Hepatocyte (in vitro differentiated cells): ENCODE measurements around the gene PIGS. TPM values are rescaled to one million over a fixed set of nuclear protein-coding genes. Genes with fewer than 3 reads are reported as not detected.

ENCODE experiments used
- DNase-seq: peaks from one replicate; pipeline ENCODE4 v3.0.0-alpha.2; 2016; ENCODE audit warnings: low spot score
- H2AFZ ChIP-seq: fragments of 200-600 bp; sonication (generic); 2 replicates; pipeline ENCODE4 v1.6.0; 2016; ENCODE audit warnings: antibody characterized with exemption, mild to moderate bottlenecking
- H3K27ac ChIP-seq: fragments of 200-600 bp; sonication (generic); 2 replicates; pipeline ENCODE4 v1.5.1; 2016; ENCODE audit warnings: mild to moderate bottlenecking
- H3K27me3 ChIP-seq: fragments of 200-600 bp; sonication (generic); 2 replicates; pipeline ENCODE4 v1.6.1; 2016
- H3K36me3 ChIP-seq: fragments of 200-600 bp; sonication (generic); replicated peaks from 2 replicates; pipeline ENCODE4 v1.5.1; 2016; ENCODE audit warnings: low read depth; ENCODE audit not compliant: insufficient read depth
- H3K4me1 ChIP-seq: fragments of 200-600 bp; sonication (generic); 2 replicates; pipeline ENCODE4 v1.5.1; 2016; ENCODE audit warnings: mild to moderate bottlenecking, moderate library complexity; ENCODE audit not compliant: insufficient read depth
- H3K4me2 ChIP-seq: fragments of 200-600 bp; sonication (generic); 2 replicates; pipeline ENCODE4 v1.6.0; 2016
- H3K4me3 ChIP-seq: fragments of 200-600 bp; sonication (generic); 2 replicates; pipeline ENCODE4 v1.5.1; 2016; ENCODE audit warnings: mild to moderate bottlenecking
- H3K79me2 ChIP-seq: fragments of 200-600 bp; sonication (generic); 2 replicates; pipeline ENCODE4 v1.6.0; 2017; ENCODE audit warnings: mild to moderate bottlenecking
- H3K9me2 ChIP-seq: fragments of 200-600 bp; sonication (generic); replicated peaks from 2 replicates; pipeline ENCODE4 v1.6.0; 2017; ENCODE audit warnings: mild to moderate bottlenecking; ENCODE audit not compliant: insufficient read depth
- H3K9me3 ChIP-seq: fragments of 200-600 bp; sonication (generic); 2 replicates; pipeline ENCODE4 v1.5.1; 2016; ENCODE audit warnings: low read depth, mild to moderate bottlenecking
- H4K20me1 ChIP-seq: fragments of 200-600 bp; sonication (generic); 2 replicates; pipeline ENCODE4 v1.6.0; 2016; ENCODE audit warnings: mild to moderate bottlenecking; ENCODE audit not compliant: insufficient read depth, poor library complexity, severe bottlenecking
- EZH2 ChIP-seq: fragments of 200-600 bp; sonication (generic); IDR thresholded peaks from 2 replicates; pipeline ENCODE4 v1.6.1; 2016; ENCODE audit warnings: antibody characterized with exemption, mild to moderate bottlenecking, borderline replicate concordance
- EZH2phosphoT487 ChIP-seq: fragments of 200-600 bp; sonication (generic); IDR thresholded peaks from one replicate; pipeline ENCODE4 v1.6.1; 2018; ENCODE audit warnings: antibody characterized with exemption, mild to moderate bottlenecking, low read depth, moderate library complexity; ENCODE audit not compliant: unreplicated experiment, severe bottlenecking
- WGBS: methylation state at CpG from one replicate; pipeline ENCODE4 v1.1.6; 2016; ENCODE audit warnings: low lambda C conversion rate; ENCODE audit errors: missing lambda C conversion rate; 5-methylcytosine and 5-hydroxymethylcytosine counted together
- polyA plus RNA-seq: library from polyadenylated mRNA; unstranded; fragments of >200 nt; fragmentation: Nextera tagmentation; extraction: Ambion mirVana; gene quantifications from 2 replicates; pipeline ENCODE4 v1.2.1, GENCODE V29; 2016
- total RNA-seq: library from RNA; depleted of rRNA; stranded (reverse); fragments of >200 nt; gene quantifications from 2 replicates; pipeline ENCODE4 v1.2.3, GENCODE V29; 2014
- TF ChIP-seq, protein P1 (sequence below): fragments of 200-600 bp; sonication (generic); IDR thresholded peaks from 2 replicates; pipeline ENCODE4 v1.5.1; 2016; ENCODE audit warnings: antibody characterized with exemption, mild to moderate bottlenecking; ENCODE audit not compliant: poor library complexity

The PIGS gene
- total and polyA plus RNA-seq, 2 experiments from 2014 or later = 59.1 to 65.4 TPM

DNA sequence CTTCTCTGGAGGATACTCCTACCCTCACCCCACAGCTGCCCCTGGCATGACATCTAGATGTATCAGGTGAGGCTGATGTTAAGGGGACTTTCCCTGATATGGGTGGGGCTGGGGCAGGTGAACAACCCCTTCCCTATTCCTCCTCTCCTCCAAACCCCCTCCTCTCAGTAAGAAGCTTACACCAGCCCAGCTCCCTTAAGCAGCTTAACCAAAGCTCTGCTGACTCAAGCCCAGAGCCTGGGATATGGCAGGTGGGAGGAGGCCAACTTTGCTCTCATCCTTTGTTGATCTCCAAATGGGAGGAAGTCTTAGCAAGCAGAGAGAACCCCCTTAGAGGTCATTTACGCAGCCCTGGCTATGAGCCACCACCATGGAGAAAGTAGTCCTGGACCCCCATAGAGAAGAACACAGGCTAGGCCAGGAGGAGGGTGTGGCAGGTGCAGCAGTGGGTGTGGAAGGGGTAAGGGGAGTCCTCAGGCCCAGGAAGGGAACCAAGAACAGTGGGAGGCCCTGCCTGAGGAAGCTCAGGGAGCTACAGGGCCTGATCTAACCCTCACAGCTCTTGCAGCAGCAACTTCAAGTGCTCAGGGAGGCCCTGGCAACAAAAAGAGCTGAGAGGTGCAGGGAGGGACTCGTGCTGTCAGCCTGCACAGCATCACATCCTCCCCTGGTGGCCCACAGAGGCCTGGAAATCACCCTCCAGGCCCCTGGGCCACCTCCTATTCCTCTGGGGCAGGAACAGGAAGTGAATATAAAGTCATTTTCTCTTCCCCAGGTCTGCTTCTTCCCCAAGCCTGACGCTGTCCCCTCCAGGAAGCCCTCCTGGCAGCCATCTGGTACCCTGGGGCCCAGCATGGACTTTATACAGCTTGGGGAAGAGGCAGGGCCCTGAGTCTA, 21.8 kb downstream of the PIGS start:
- H3K79me2 ChIP-seq = peaks cover 22% of the 10 kb centered on the region
- H3K9me3 ChIP-seq = no peaks in the 10 kb centered on the region
- no peak overlapping the region for H3K27ac ChIP-seq
- no peak overlapping the region for H2AFZ ChIP-seq
- no peak for DNase-seq
- H3K9me2 ChIP-seq = no peaks in the 10 kb centered on the region
- H3K4me3 ChIP-seq = no peak overlapping the region
- H3K36me3 ChIP-seq = no peaks in the 10 kb centered on the region
- H4K20me1 ChIP-seq = peaks cover 10% of the 10 kb centered on the region
- H3K27me3 ChIP-seq = no peaks in the 10 kb centered on the region
- 86% methylated on average over 3 of the region's 3 CpGs for WGBS
- H3K4me1 ChIP-seq = peaks cover 23% of the 10 kb centered on the region
- TF ChIP-seq, protein P1, sequence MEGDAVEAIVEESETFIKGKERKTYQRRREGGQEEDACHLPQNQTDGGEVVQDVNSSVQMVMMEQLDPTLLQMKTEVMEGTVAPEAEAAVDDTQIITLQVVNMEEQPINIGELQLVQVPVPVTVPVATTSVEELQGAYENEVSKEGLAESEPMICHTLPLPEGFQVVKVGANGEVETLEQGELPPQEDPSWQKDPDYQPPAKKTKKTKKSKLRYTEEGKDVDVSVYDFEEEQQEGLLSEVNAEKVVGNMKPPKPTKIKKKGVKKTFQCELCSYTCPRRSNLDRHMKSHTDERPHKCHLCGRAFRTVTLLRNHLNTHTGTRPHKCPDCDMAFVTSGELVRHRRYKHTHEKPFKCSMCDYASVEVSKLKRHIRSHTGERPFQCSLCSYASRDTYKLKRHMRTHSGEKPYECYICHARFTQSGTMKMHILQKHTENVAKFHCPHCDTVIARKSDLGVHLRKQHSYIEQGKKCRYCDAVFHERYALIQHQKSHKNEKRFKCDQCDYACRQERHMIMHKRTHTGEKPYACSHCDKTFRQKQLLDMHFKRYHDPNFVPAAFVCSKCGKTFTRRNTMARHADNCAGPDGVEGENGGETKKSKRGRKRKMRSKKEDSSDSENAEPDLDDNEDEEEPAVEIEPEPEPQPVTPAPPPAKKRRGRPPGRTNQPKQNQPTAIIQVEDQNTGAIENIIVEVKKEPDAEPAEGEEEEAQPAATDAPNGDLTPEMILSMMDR = no peak
- no peak for TF ChIP-seq EZH2phosphoT487
- no peak for TF ChIP-seq EZH2
- no peak overlapping the region for H3K4me2 ChIP-seq

DNA sequence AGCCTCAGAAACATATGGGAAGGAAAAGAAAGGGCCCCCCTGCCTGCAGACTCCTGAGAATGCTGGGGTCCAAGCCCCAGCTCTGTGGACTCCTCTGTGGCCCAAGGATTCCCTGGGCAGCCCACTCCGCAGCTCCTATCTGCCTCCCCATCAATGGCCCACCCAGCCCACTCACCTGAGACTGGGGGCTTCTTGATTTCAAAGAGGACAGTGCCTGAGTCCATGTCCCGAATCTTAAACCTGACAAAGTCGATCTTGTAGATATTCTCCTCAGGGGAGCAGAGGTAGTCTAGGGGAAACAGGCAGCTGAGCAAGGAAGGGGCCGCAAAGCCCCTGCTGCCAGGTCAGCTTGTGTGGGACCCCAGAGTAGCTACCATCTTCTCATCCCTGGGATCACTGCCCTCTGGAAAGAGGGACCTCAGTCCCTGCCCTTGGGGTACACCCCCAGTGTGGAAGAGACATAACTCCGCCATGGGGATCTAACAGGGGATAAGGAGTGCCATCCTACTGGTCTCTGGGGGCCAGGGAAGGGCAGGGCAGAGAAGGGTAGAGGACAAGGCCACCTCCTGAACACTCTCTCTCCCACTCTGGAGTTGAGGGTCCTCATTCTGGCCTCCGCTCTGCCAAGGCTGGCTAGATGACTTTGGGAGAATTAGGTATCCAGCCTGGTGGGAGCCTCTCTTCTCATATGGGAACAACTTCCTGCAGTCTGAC, 22.8 kb downstream of the PIGS start:
- Histone ChIP-seq H3K27ac (no peak overlapping the region), H3K79me2 (peaks cover 22% of the 10 kb centered on the region), H3K27me3 (no peaks in the 10 kb centered on the region), H3K4me1 (peaks cover 22% of the 10 kb centered on the region), H3K9me3 (no peaks in the 10 kb centered on the region), H4K20me1 (peaks cover 10% of the 10 kb centered on the region), H2AFZ (no peak overlapping the region), H3K4me3 (no peak overlapping the region), H3K36me3 (no peaks in the 10 kb centered on the region), H3K9me2 (no peaks in the 10 kb centered on the region), H3K4me2 (no peak overlapping the region)
- DNase-seq = no peak
- WGBS = 93% methylated on average over 6 of the region's 6 CpGs
- no peak for TF ChIP-seq EZH2
- no peak for TF ChIP-seq EZH2phosphoT487
- TF ChIP-seq, protein P1 = no peak

DNA sequence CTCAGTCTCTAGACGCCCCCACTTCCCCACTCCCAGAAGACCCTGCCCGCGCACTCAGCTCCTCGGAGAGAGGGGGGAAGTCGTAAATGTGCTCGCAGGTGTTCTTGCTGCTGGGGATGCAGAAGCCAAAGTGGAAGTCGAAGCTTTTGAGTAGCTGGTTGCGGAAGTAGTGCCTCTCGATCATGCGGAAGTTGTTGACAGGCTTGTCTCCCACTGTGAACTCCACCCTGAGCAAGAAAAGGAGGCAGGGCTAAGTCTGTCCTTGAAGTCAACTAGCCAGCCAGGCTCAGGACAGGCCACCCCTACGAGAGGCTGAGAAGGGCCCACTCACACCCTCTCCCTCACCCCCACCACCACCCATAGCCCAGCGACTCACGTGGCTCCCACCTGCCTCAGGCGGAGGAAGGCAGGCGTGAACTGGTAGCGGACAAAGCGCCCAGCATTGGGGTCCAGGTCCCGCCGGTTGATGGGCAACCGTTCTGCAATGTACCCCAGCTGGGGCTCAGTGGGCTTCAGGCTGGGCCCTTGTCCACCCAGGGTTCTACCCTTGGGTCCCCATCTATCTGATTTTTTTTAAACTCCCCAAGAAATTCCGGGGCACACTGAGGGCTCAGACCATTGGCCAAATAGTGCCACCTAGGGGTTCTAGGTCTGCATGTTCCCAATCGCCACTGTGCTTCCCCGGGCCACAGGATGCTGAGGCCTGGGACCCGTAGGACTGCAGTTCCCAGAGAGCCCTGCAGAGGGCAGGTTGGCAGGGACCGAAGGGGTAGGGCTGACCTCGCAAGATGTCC, 23.5 kb downstream of the PIGS start:
- H3K27ac ChIP-seq = no peak overlapping the region
- peaks cover 10% of the 10 kb centered on the region for H4K20me1 ChIP-seq
- peaks cover 14% of the 10 kb centered on the region for H3K4me1 ChIP-seq
- no peaks in the 10 kb centered on the region for H3K9me3 ChIP-seq
- no peaks in the 10 kb centered on the region for H3K27me3 ChIP-seq
- H2AFZ ChIP-seq = no peak overlapping the region
- H3K4me2 ChIP-seq = no peak overlapping the region
- no peaks in the 10 kb centered on the region for H3K36me3 ChIP-seq
- no peak overlapping the region for H3K4me3 ChIP-seq
- peak; percentile 65 for DNase-seq
- peaks cover 22% of the 10 kb centered on the region for H3K79me2 ChIP-seq
- no peak for TF ChIP-seq EZH2phosphoT487
- TF ChIP-seq, protein P1 = peak; percentile 66
- no peaks in the 10 kb centered on the region for H3K9me2 ChIP-seq
- WGBS = 77% methylated on average over 26 of the region's 26 CpGs
